ENCODE data around the gene PDE6A.

The PDE6A gene

GRCh38 chr5:149822301-149822700 is 122.3 kb downstream of the PDE6A start:
- Histone ChIP-seq H3K4me3 (ENCODE audit: insufficient read depth, low read depth, low read length) (no peak overlapping the region), H3K9me3 (ENCODE audit: control insufficient read depth, low read length) (no peaks in the 10 kb centered on the region), H3K36me3 (ENCODE audit: control insufficient read depth, insufficient read depth, low read length) (no peaks in the 10 kb centered on the region), H3K27ac (ENCODE audit: insufficient read depth, low read depth, low read length, poor library complexity, severe bottlenecking) (no peak overlapping the region), H3K27me3 (ENCODE audit: control insufficient read depth, insufficient read depth, low read length, poor library complexity, severe bottlenecking) (no peaks in the 10 kb centered on the region), H3K4me1 (ENCODE audit: control insufficient read depth, insufficient read depth, low read length) (no peaks in the 10 kb centered on the region)
- WGBS, 2 experiments, result 94 to 95% methylated on average over 5 of the region's 5 CpGs

GRCh38 chr5:149820536-149821510 is 123.8 kb downstream of the PDE6A start:
- Histone ChIP-seq H3K4me3 (ENCODE audit: insufficient read depth, low read depth, low read length) (no peak overlapping the region), H3K9me3 (ENCODE audit: control insufficient read depth, low read length) (no peaks in the 10 kb centered on the region), H3K4me1 (ENCODE audit: control insufficient read depth, insufficient read depth, low read length) (no peaks in the 10 kb centered on the region), H3K27me3 (ENCODE audit: control insufficient read depth, insufficient read depth, low read length, poor library complexity, severe bottlenecking) (no peaks in the 10 kb centered on the region), H3K27ac (ENCODE audit: insufficient read depth, low read depth, low read length, poor library complexity, severe bottlenecking) (no peak overlapping the region), H3K36me3 (ENCODE audit: control insufficient read depth, insufficient read depth, low read length) (no peaks in the 10 kb centered on the region)
- 94 to 96% methylated on average over 17 of the region's 17 CpGs for WGBS, 2 experiments

- no peak overlapping the region for H3K4me3 ChIP-seq (ENCODE audit: insufficient read depth, low read depth, low read length)
- 92 to 97% methylated on average over 2 of the region's 2 CpGs for WGBS, 2 experiments
- H3K4me1 ChIP-seq (ENCODE audit: control insufficient read depth, insufficient read depth, low read length), result no peaks in the 10 kb centered on the region
- no peaks in the 10 kb centered on the region for H3K9me3 ChIP-seq (ENCODE audit: control insufficient read depth, low read length)
- no peaks in the 10 kb centered on the region for H3K36me3 ChIP-seq (ENCODE audit: control insufficient read depth, insufficient read depth, low read length)
- H3K27me3 ChIP-seq (ENCODE audit: control insufficient read depth, insufficient read depth, low read length, poor library complexity, severe bottlenecking), result no peaks in the 10 kb centered on the region
- no peak overlapping the region for H3K27ac ChIP-seq (ENCODE audit: insufficient read depth, low read depth, low read length, poor library complexity, severe bottlenecking)
Measured at GRCh38 chr5:149820012-149820411, 124.6 kb downstream of the PDE6A start.

DNA sequence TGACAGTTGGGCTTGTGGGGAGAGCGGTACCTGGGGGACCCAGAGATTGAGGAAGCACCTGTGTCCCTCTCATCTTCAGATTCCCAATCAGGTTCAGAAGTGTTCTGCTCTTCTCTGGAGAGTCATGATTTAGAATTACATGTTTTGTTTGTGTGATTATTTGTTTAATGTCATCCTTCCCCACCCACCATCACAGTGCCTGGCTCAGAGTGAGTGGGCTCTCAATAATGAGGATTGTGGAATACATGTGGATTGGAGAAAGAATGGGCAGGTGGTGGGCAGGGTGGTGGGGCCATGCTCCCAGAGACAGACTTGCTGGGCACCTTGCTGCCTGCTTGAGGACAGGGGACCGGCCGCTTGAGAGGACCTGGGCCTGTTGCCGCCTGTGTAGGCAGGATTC is 126.5 kb downstream of the PDE6A start:
- Histone ChIP-seq H3K4me1 (ENCODE audit: control insufficient read depth, insufficient read depth, low read length) (no peaks in the 10 kb centered on the region), H3K9me3 (ENCODE audit: control insufficient read depth, low read length) (no peaks in the 10 kb centered on the region), H3K36me3 (ENCODE audit: control insufficient read depth, insufficient read depth, low read length) (no peaks in the 10 kb centered on the region), H3K4me3 (ENCODE audit: insufficient read depth, low read depth, low read length) (no peak overlapping the region), H3K27me3 (ENCODE audit: control insufficient read depth, insufficient read depth, low read length, poor library complexity, severe bottlenecking) (no peaks in the 10 kb centered on the region), H3K27ac (ENCODE audit: insufficient read depth, low read depth, low read length, poor library complexity, severe bottlenecking) (no peak overlapping the region)
- 91 to 98% methylated on average over 4 of the region's 4 CpGs for WGBS, 2 experiments

DNA sequence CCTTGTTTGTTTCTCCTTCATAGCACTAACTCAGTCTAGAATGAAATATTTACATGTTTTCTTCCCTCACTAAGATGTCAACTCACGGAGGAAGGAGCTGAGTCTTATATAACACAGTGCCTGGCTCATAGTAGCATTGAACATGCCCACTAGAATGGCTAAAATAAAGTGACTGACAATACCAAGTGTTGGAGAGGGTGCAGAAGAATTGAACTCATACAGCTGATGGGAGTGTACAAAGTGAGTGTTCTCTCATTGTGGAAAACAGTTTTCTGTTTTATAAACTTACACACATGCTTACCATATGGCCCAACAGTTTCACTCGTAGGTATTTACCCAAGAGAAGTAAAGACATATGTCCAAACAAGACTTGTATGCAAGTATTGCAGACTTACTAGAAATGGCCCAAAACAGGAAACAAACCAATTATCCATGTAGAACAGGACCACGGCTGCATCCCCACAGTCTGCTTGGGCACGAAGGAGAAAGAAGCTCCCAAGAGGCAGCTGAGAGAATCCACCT is 127.0 kb downstream of the PDE6A start:
- no peaks in the 10 kb centered on the region for H3K36me3 ChIP-seq (ENCODE audit: control insufficient read depth, insufficient read depth, low read length)
- WGBS, 2 experiments, result 91 to 96% methylated on average over 4 of the region's 4 CpGs

GRCh38 chr5:149816661-149817060 is 127.9 kb downstream of the PDE6A start:
- Histone ChIP-seq H3K4me1 (ENCODE audit: control insufficient read depth, insufficient read depth, low read length) (no peaks in the 10 kb centered on the region), H3K4me3 (ENCODE audit: insufficient read depth, low read depth, low read length) (no peak overlapping the region), H3K9me3 (ENCODE audit: control insufficient read depth, low read length) (no peaks in the 10 kb centered on the region), H3K36me3 (ENCODE audit: control insufficient read depth, insufficient read depth, low read length) (no peaks in the 10 kb centered on the region), H3K27me3 (ENCODE audit: control insufficient read depth, insufficient read depth, low read length, poor library complexity, severe bottlenecking) (no peaks in the 10 kb centered on the region), H3K27ac (ENCODE audit: insufficient read depth, low read depth, low read length, poor library complexity, severe bottlenecking) (no peak overlapping the region)
- 87 to 90% methylated on average over 2 of the region's 2 CpGs for WGBS, 2 experiments

More for the DNA sequence above, 127.0 kb downstream of the PDE6A start:
- Histone ChIP-seq H3K9me3 (ENCODE audit: control insufficient read depth, low read length) (no peaks in the 10 kb centered on the region), H3K27ac (ENCODE audit: insufficient read depth, low read depth, low read length, poor library complexity, severe bottlenecking) (no peak overlapping the region), H3K4me3 (ENCODE audit: insufficient read depth, low read depth, low read length) (no peak overlapping the region), H3K27me3 (ENCODE audit: control insufficient read depth, insufficient read depth, low read length, poor library complexity, severe bottlenecking) (no peaks in the 10 kb centered on the region), H3K4me1 (ENCODE audit: control insufficient read depth, insufficient read depth, low read length) (no peaks in the 10 kb centered on the region)

- Histone ChIP-seq H3K36me3 (ENCODE audit: control insufficient read depth, insufficient read depth, low read length) (no peaks in the 10 kb centered on the region), H3K9me3 (ENCODE audit: control insufficient read depth, low read length) (no peaks in the 10 kb centered on the region), H3K27me3 (ENCODE audit: control insufficient read depth, insufficient read depth, low read length, poor library complexity, severe bottlenecking) (no peaks in the 10 kb centered on the region), H3K4me3 (ENCODE audit: insufficient read depth, low read depth, low read length) (no peak overlapping the region), H3K4me1 (ENCODE audit: control insufficient read depth, insufficient read depth, low read length) (no peaks in the 10 kb centered on the region), H3K27ac (ENCODE audit: insufficient read depth, low read depth, low read length, poor library complexity, severe bottlenecking) (no peak overlapping the region)
- WGBS, 2 experiments, result 80 to 83% methylated on average over 3 of the region's 3 CpGs
Measured at GRCh38 chr5:149811453-149811852, 133.1 kb downstream of the PDE6A start.

GRCh38 chr5:149810856-149811255 is 133.7 kb downstream of the PDE6A start:
- no peaks in the 10 kb centered on the region for H3K27me3 ChIP-seq (ENCODE audit: control insufficient read depth, insufficient read depth, low read length, poor library complexity, severe bottlenecking)
- no peak overlapping the region for H3K27ac ChIP-seq (ENCODE audit: insufficient read depth, low read depth, low read length, poor library complexity, severe bottlenecking)
- H3K4me3 ChIP-seq (ENCODE audit: insufficient read depth, low read depth, low read length), result no peak overlapping the region
- no peaks in the 10 kb centered on the region for H3K36me3 ChIP-seq (ENCODE audit: control insufficient read depth, insufficient read depth, low read length)
- 93 to 97% methylated on average over 6 of the region's 6 CpGs for WGBS, 2 experiments
- no peaks in the 10 kb centered on the region for H3K9me3 ChIP-seq (ENCODE audit: control insufficient read depth, low read length)
- H3K4me1 ChIP-seq (ENCODE audit: control insufficient read depth, insufficient read depth, low read length), result no peaks in the 10 kb centered on the region

DNA sequence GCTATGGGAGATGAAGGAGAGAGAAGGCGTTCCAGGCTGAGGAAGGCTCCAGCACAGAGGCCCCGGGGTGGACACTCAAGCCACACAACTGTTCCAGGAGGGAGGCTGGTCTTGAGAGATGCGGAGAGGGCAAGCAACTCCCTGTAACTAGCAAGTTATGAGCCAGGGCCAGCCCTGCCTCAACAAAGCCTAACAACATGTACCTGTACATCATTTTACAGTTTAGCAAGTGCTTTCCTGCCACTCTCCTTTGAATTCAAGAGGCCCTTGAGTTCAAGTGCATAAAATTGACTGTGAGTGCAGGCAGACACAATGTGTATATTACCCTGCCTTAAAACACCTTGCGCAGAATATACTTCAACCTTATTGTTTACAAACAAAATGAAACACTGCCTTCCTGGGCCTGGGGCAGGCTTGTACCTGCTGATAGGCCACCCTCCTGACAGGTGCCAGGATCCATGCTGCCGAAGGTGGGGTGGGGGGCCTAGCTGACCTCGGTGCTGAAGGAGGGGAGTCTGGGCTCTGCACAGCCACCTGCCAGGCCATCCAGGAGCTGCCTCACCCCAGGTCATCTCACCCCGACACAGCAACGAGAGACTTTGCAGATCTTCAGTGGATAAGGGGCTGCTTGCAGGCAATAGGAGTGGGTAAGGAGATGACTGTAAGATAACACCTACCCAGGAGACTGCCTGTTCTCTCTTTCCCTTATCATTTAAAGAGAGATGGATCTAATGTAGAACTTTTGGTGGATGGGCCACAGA is 134.5 kb downstream of the PDE6A start:
- Histone ChIP-seq H3K9me3 (ENCODE audit: control insufficient read depth, low read length) (no peaks in the 10 kb centered on the region), H3K4me1 (ENCODE audit: control insufficient read depth, insufficient read depth, low read length) (no peaks in the 10 kb centered on the region), H3K27me3 (ENCODE audit: control insufficient read depth, insufficient read depth, low read length, poor library complexity, severe bottlenecking) (no peaks in the 10 kb centered on the region), H3K4me3 (ENCODE audit: insufficient read depth, low read depth, low read length) (no peak overlapping the region), H3K27ac (ENCODE audit: insufficient read depth, low read depth, low read length, poor library complexity, severe bottlenecking) (no peak overlapping the region), H3K36me3 (ENCODE audit: control insufficient read depth, insufficient read depth, low read length) (no peaks in the 10 kb centered on the region)
- 89 to 93% methylated on average over 8 of the region's 8 CpGs for WGBS, 2 experiments
